Skin epidermis (tissue), 12 donors: ENCODE measurements around the gene BMP8A.
"Not testable (repeated sequence)": the region's sequence is repeated elsewhere in the genome, so short reads cannot be mapped to it uniquely, and the experiment has no call there.

Source experiments
- H3K27ac ChIP-seq, 21 experiments: fragments of 200-600 bp; sonication (generic) in 11 of 21; one replicate each; pipeline ENCODE4 v1.5.0; 2020; ENCODE audit warnings: mild to moderate bottlenecking in 3 of 21, inconsistent platforms in 2 of 21, moderate library complexity in 2 of 21
- H3K4me3 ChIP-seq, 7 experiments: fragments of 200-600 bp; sonication (generic) in 2 of 7; one replicate each; pipeline ENCODE4 v1.5.0; 2020; ENCODE audit warnings: inconsistent platforms in 2 of 7, mild to moderate bottlenecking in 2 of 7, moderate library complexity in 1 of 7

The BMP8A gene

GRCh38 chr1:39522661-39523567 is 31.5 kb downstream of the BMP8A start:
- H3K4me3 ChIP-seq = no peak overlapping the region
- H3K27ac ChIP-seq = no peak overlapping the region

- Histone ChIP-seq H3K4me3 (no peak overlapping the region), H3K27ac (no peak overlapping the region)
Observed at GRCh38 chr1:39524171-39524570, 32.7 kb downstream of the BMP8A start.

GRCh38 chr1:39524591-39525365 is 33.3 kb downstream of the BMP8A start:
- Histone ChIP-seq H3K4me3 (no peak overlapping the region), H3K27ac (peak overlapping the region in 1 of 21 experiments; percentile 37)

- H3K4me3 ChIP-seq = no peak overlapping the region
- H3K27ac ChIP-seq = peak overlapping the region in 2 of 21 experiments; percentile 24 to 37
Observed at GRCh38 chr1:39525366-39526165, 34.1 kb downstream of the BMP8A start.

DNA sequence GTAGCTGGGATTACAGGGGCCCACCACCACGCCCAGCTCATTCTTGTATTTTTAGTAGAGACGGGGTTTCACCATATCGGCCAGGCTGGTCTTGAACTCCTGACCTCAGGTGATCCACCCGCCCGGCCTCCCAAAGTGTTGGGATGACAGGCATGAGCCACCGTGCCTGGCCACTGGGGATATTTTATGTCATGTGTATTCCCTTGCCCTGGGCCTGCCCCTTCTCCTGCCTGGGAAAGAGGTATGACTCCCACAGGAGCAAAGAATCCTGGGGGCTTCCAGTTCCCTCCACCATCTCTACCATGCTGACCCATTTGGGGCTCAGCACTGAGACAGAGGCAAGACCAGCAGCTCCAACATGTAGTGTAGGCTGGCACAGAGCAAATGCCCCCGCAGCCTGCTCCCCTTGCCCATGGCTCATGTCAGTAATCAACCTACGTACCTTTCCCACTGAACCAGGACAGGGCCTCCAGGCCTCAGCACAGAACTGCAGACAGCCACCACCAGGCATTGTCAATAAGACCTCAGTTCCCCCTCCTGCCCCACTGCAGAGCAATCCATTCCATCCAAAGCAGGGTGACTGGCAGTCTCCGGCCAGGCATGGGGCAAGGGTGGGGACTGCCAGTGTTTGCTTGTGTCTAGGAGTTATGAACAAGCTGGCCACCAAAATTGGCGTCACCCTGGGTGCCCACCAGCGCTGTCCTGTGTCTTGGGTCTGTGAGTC is 35.2 kb downstream of the BMP8A start:
- Histone ChIP-seq H3K4me3 (no peak overlapping the region), H3K27ac (no peak overlapping the region)

- not testable (repeated sequence) for H3K27ac ChIP-seq, H3K4me3 ChIP-seq
Observed at GRCh38 chr1:39527190-39527579, 35.7 kb downstream of the BMP8A start.

DNA sequence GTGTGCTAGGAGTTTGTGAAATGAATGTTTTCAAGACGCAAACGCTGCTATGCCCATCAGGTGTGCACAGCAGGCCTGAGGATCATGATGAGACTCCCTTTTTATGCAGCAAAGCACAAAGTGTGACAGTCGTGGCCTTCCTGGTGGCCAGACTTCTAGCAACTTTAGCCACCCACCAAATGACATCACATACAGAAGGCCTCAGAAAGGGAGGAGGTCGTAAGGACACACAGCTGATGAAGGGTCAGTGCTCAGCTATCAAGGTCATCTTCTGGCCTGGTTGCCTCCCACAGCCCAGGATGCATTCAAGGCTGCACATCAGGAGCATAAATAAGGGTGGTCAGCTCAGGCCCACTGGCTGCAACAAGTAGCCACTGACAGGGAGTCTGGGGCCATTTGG is 36.6 kb downstream of the BMP8A start:
- Histone ChIP-seq H3K4me3 (no peak overlapping the region), H3K27ac (no peak overlapping the region)

DNA sequence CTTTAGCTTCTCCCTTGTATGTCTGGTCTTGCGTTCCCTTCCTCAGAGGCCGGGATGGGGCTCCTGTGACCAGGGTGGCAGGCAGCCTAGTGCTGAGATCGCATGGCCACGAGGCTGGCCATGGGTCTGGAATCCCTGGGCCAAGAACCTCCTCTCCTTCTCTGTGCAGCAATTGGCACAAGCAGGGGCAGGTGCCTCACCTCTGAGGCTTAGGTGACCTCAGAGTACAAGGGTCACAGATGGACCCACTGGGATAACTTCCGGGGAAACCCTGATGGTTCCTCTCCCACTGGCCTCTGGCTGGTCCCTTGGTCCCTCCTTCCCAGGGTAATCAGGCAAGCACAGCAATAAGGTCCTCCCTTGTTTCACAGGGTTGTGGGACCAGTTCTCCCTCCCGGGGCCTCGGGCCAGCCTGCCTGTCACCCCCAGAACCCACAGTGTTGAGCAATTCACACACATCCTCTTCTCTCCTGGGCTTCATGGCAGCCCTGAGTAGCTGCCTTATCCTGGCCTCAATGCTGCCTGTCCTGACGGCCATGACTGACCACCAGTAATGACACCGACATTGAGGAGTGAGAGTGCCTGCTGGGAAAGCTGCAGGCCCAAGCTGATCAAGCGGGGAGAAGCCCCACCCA is 38.6 kb downstream of the BMP8A start:
- H3K4me3 ChIP-seq = no peak overlapping the region
- no peak overlapping the region for H3K27ac ChIP-seq

GRCh38 chr1:39531526-39531925 is 40.1 kb downstream of the BMP8A start:
- no peak overlapping the region for H3K27ac ChIP-seq

GRCh38 chr1:39533442-39533841 is 42.0 kb downstream of the BMP8A start:
- Histone ChIP-seq H3K4me3 (no peak overlapping the region), H3K27ac (no peak overlapping the region)

More at GRCh38 chr1:39531526-39531925, 40.1 kb downstream of the BMP8A start:
- H3K4me3 ChIP-seq = no peak overlapping the region

GRCh38 chr1:39538531-39539251 is 47.3 kb downstream of the BMP8A start:
- no peak overlapping the region for H3K27ac ChIP-seq
- no peak overlapping the region for H3K4me3 ChIP-seq

GRCh38 chr1:39539252-39539790 is 47.9 kb downstream of the BMP8A start:
- Histone ChIP-seq H3K4me3 (no peak overlapping the region), H3K27ac (no peak overlapping the region)

DNA sequence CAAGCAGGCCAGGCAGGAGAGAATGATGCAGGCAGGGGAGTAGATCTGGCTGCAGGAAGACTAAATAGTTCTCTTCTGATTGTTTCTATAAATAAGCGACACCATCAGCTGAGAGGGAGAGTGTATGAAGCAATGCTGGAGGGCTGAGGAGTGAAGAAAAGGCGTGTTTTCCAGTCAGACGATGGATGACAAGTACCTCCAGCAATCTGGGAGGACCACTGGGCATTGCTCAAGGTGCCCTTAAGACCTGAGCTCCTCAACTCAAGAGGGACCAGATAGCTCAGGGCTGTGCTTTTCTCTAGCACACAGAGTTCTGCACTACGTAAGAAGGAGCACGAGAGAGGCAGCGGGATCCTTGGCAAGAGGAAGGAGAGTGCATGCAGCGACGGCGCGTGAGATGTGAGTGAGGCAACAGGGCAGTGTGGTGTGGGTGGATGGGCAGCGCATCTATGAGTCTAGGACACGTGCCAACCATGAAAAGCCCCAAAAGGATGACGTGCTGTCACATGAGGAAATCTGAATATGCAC is 49.1 kb downstream of the BMP8A start:
- Histone ChIP-seq H3K27ac (peak overlapping the region in 9 of 21 experiments; percentile 2 to 70 (median 29)), H3K4me3 (no peak overlapping the region)

- H3K27ac ChIP-seq = no peak overlapping the region
- H3K4me3 ChIP-seq = no peak overlapping the region
Observed at GRCh38 chr1:39542924-39543323, 51.5 kb downstream of the BMP8A start.

GRCh38 chr1:39544327-39544726 is 52.9 kb downstream of the BMP8A start:
- no peak overlapping the region for H3K4me3 ChIP-seq
- no peak overlapping the region for H3K27ac ChIP-seq

- no peak overlapping the region for H3K27ac ChIP-seq
- H3K4me3 ChIP-seq = no peak overlapping the region
Observed at GRCh38 chr1:39545531-39545930, 54.1 kb downstream of the BMP8A start.

DNA sequence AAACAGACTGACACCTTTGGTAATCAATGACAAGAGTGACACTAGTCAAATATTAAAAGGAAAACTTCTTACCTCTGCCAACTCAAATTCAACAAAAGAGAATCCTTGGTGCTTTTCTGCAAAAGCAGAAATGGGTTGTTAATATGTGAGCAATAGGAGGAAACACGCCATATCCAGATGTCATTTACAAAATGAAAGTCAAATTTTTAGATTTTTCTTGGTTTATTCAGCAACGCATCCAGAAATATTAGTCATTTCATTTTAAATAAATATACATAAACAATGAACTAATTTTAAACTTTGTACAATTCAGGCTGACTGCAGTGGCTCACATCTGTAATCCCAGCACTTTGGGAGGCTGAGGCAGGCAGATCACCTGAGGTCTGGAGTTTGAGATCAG is 62.8 kb downstream of the BMP8A start:
- H3K4me3 ChIP-seq = no peak overlapping the region
- no peak overlapping the region for H3K27ac ChIP-seq

DNA sequence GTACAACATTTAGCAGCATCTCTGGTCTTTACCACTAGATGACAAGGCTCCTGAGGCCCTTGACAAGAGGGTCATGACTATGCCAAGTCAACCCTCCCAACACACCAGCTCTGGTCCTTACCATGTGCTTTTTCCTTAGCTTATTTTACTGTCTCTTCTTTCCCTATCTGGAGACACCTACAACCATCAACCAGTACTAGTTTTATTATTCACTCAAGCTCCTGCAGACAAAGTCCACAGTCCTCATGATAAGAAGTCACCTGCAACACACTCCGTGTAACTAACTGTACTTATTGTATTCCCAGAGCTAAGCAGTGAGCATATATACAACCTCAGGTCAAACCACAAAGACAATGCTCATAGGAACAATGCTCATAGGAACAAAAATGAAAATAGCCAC is 69.8 kb downstream of the BMP8A start:
- Histone ChIP-seq H3K27ac (no peak overlapping the region), H3K4me3 (no peak overlapping the region)
